HEK293T (cell line): ENCODE results near the gene RAD51B.

Experiments used
- BHLHE40 ChIP-seq: fragments of 450-650 bp; IDR thresholded peaks from 2 replicates; pipeline ENCODE4 v1.6.1; 2016; ENCODE audit warnings: mild to moderate bottlenecking, moderate library complexity, borderline replicate concordance
- FOXM1 ChIP-seq: fragments of 450-650 bp; IDR thresholded peaks from 2 replicates; pipeline ENCODE4 v1.6.1; 2017; ENCODE audit warnings: mild to moderate bottlenecking, borderline replicate concordance
- LEF1 ChIP-seq: fragments of 450-650 bp; IDR thresholded peaks from 2 replicates; pipeline ENCODE4 v1.6.1; 2017; ENCODE audit warnings: mild to moderate bottlenecking, borderline replicate concordance
- NFRKB ChIP-seq: fragments of 450-650 bp; IDR thresholded peaks from 2 replicates; pipeline ENCODE4 v1.6.1; 2016; ENCODE audit warnings: mild to moderate bottlenecking, moderate library complexity
- SP1 ChIP-seq: fragments of 450-650 bp; IDR thresholded peaks from 2 replicates; pipeline ENCODE4 v1.6.1; 2017
- SUZ12 ChIP-seq: fragments of 450-650 bp; IDR thresholded peaks from 2 replicates; pipeline ENCODE4 v1.6.1; 2016; ENCODE audit warnings: mild to moderate bottlenecking
- TARDBP ChIP-seq: fragments of 450-650 bp; IDR thresholded peaks from 2 replicates; pipeline ENCODE4 v1.6.1; 2016
- TF ChIP-seq, protein P1 (sequence below): fragments of 450-650 bp; IDR thresholded peaks from 2 replicates; pipeline ENCODE4 v1.6.1; 2016

DNA sequence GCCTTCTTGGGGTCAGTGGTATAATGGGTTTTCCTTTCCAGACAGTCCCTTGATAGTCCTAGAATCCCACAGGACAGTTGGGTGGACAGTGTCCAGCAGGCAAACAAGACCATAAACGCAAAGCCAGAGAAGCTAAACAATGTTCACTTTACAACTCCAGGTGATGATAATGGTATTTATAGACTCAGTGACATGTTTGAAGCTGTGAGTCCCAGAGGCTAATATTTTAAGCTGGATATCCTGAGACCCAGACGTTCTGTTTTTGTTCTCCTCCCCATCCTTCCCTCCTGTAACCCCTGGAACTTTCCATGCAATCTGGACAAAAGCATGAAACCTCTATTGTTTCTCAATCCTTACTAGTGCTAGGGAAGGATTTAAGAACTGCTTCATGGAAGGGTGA, 852.3 kb downstream of the RAD51B start:
- TF ChIP-seq BHLHE40, result no peak
- no peak for TF ChIP-seq LEF1
- no peak for TF ChIP-seq SUZ12
- no peak for TF ChIP-seq FOXM1
- TF ChIP-seq NFRKB, result no peak
- TF ChIP-seq TARDBP, result no peak
- TF ChIP-seq, protein P1, sequence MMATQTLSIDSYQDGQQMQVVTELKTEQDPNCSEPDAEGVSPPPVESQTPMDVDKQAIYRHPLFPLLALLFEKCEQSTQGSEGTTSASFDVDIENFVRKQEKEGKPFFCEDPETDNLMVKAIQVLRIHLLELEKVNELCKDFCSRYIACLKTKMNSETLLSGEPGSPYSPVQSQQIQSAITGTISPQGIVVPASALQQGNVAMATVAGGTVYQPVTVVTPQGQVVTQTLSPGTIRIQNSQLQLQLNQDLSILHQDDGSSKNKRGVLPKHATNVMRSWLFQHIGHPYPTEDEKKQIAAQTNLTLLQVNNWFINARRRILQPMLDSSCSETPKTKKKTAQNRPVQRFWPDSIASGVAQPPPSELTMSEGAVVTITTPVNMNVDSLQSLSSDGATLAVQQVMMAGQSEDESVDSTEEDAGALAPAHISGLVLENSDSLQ, result no peak
- TF ChIP-seq SP1, result no peak
